ENCODE measurements around the gene THYN1.
"Not testable (repeated sequence)": the region's sequence is repeated elsewhere in the genome, so short reads cannot be mapped to it uniquely, and the experiment has no call there.

Gene THYN1

DNA sequence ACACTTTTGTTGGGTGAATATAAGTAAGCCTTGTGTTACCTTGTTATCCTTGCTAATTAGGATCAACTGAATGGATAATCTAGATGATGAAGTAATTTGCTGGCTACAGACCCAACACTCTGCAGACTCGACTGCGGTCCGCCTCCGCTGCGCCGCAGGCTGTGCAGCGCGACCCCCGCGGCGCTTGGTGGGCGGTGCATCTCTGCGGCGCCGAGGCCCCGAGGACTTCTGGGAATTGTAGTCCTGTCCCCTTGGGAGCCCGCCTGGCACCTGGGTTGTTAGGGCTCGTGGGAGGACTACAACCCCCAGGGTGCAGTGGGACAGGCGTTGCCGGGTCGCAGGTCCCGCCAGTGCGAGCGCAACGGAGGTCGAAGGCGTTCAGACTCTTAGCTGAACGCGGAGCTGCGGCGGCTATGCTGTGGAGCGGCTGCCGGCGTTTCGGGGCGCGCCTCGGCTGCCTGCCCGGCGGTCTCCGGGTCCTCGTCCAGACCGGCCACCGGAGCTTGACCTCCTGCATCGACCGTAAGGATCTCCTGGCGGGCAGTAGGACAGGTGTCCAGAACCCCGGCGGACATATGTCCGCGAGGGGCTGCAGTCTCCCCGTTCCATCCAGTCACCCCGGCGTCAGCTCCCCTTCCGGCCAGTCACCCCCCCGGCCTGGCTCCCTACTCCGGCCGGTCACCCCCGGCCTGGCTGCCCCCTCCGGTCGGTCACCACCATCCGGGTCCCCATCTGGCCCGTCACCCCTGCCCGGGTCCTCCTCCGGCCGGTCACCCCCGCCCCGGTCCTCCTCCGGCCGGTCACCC, at the start of gene THYN1, which contains the start of gene ACAD8:
TSS of gene THYN1 (minus strand) at position 165 of the 806 bp plus-strand sequence. CDS start 470 bp downstream, outside the sequence.
TSS of gene ACAD8 (plus strand) at position 381 of the 806 bp plus-strand sequence. CDS start at position 414, 33 bp downstream.
- peak; percentile 99 for DNase-seq

DNA sequence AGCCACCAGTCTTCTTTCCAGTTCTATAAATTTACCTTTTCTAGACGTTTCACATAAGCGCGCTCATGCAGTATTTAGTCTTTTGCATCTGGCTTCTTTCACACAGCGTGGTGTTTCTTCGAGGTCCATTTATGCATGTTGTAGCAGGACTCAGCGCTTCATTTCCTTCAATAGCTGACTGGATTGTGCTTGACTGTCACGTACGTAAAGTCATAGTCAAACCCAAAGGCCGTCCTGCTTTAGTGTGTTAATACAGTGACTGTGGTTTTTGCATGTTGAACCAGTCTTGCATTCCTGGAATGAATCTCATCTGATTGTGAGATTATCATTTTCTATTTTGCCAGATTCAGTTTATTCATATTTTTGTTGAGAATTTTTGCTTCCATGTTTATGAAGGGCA, 41.5 kb upstream of the THYN1 start:
- no peak for DNase-seq

DNA sequence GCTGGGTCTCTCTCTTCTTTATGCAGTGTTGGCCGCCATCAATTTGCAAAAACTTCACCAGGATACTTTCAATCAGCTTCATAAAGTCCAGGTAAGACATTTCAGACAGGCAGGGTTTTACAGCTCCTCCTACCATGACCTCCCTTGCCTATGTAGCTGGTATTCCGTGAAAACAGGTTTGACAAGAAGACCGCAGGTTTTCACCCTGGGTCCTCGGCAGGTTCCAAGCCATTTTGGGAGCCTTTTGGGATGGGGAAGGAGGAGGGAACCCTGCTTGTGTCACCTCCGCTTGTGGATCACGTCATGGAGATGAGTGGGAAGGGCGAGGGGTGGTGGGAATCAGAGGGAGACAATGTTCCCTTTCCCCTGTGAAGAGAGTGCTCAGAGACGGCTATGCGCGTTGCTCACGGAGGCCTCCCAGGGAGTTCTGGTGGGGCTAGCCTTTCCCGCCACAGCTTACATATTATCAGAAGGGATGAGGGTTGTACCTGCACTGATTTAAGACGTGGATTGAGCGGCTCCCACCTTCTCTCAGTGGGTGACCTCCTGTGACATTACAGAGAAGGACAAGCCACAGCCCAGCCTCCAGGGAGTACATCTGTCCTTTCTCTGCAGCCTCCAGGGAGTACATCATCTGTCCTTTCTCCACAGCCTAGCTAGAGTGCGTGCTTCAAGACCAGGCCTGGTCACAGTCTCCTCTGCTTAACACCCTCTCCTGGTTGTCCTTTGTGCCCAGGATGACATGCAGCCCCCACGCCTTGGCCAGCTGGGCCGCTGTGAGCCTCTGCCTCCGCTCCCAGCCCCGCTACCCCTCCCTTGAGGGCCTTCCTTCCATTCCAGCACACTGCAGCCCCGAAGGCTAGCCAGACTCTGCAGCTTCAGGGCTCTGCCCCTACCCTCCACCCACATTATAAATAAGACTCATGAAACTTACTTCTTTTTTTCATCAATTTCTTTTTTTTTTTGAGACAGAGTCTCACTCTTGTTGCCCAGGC, 40.3 kb upstream of the THYN1 start:
- DNase-seq = no peak

DNA sequence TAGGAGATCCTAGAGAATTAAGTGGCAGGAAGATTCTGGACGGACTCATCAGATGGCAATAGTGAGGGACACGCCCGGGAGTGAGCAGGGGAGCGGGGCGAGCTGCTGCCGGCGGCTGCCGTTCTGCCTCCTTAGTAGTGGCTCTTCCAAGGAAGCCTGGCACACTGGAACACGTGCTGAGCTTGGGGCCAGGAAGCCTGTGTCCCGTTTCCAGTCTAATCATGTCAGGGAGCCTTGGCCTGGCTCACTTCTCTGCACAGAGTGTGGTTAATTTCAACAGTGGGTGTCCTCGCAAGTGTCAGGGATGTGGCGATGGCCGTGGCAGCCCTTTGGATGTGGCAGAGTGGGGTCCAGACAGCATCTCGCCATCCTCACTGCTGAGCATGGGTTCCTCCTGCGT, 39.5 kb upstream of the THYN1 start:
- no peak for DNase-seq

DNA sequence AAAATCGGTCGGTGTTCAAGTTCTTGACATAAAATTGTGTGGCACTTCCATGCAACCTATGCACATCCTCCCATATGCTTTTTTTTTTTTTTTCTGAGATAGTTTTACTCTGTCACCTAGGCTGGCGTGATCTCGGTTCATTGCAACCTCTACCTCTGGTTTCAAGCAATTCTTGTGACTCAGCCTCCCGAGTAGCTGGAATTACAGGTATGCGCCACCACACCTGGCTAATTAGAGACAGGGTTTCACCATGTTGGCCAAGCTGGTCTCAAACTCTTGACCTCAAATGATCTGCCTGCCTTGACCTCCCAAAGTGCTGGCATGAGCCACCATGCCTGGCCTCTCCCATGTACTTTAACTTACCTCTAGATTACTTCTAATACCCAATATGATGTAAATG, 38.0 kb upstream of the THYN1 start:
- DNase-seq = no peak

DNA sequence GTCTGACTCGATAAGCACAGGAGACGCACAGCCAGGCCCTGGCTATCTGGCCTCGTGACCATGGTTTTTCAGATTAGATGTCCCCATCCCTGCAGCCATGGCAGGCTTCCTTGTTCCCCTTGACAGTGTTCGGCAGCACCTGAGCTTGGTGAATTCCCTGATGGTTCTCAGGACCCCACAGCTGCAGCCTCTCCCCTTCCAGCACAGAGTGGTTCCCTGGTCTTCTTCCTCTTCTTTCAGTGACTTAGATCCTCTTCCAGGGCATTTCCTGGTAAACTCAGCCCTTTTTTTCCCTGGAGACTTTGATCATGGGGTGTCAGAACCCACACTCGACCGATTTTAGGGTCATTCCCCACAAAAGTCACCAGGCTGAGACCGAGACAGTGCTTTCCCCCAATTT, 37.5 kb upstream of the THYN1 start:
- no peak for DNase-seq

DNA sequence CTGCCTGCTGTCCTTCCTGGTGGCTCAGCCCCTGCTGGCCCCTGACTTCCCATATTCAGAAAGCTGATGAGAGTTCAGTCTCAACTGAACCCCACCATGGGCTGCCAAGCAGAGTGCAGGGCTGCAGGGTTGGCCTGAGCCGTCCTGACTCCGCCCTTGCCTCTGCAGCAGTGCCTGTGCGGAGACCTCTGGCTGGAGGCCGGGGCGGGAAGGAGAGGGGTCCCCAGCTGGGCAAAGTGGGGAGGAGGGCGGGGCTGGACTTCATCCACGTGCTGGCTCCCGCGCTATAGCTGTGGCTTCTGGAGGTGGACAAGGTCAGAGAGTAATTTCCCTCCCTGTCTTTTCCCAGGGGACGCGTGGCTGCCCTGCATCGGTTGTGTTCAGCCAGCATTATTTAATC, 36.6 kb upstream of the THYN1 start:
- DNase-seq = no peak

DNA sequence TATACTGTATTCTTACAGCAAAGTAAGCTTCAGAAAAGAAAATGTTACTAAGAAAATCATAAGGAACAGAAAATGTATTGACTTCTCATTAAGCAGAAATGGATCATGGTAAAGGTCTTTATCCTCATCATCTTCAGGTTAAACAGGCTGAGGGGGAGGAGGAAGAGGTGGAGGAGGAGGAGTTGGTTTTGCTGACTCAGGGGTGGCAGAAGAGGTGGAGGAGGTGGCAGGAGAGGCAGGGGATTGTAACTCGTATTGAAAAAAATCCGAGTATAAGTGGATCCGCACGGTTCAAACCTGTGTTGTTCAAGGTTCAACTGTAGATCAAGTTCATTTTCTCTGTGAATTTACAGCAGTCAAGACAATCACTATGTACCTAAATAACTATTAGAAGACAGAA, 36.0 kb upstream of the THYN1 start:
- no peak for DNase-seq

DNA sequence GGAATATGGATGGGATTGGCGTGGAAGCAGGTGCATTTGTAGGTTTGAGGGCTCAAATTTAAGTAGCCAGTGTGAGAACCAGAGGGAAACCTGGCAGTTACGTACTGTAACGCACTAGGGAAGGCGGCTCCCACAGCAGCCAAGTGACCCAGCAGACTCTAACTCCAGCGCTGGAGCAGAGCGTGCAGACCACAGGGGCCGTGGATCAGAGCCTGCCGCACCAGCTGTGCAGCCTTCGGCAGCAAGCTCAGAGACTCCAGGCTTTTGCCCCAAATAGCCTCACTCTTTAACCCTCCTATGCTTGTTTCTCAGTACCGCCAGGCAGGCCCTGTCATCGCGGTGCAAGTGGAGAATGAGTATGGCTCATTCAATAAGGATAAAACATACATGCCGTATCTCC, 35.3 kb upstream of the THYN1 start:
- no peak for DNase-seq

DNA sequence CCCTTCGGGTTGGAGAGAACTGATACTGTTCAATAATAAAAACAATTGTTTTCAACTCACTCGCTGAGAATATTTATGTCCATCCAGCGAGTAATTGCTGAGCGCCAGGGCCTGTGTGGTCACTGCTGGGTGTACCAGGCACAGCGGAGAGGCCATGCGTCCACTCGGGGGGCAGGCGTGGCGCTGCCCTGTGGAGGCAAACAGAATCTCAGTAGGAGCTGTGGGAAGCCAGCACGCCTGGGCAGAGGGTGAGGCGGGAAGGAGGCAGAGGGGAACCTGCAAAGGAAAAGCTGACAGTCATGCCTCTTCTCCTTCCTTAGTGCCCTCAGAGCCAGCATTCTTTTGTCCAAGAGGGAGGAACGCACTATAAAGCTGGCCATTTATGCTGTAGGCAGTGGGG, 34.4 kb upstream of the THYN1 start:
- no peak for DNase-seq

DNA sequence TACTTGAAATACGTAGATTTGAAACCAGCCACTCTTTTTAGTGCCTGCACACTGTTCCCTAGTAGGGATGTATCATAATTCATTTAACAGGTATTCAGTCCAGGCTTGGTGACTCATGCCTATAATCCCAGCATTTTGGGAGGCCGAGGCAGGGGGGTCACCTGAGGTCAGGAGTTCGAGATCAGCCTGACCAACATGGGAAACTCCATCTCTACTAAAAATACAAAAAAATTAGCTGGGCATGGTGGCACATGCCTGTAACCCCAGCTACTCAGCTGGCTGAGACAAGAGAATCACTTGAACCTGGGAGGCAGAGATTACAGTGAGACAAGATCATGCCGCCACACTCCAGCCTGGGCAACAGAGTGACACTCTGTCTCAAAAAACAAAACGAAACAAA, 31.2 kb upstream of the THYN1 start:
- DNase-seq = not testable (repeated sequence)

DNA sequence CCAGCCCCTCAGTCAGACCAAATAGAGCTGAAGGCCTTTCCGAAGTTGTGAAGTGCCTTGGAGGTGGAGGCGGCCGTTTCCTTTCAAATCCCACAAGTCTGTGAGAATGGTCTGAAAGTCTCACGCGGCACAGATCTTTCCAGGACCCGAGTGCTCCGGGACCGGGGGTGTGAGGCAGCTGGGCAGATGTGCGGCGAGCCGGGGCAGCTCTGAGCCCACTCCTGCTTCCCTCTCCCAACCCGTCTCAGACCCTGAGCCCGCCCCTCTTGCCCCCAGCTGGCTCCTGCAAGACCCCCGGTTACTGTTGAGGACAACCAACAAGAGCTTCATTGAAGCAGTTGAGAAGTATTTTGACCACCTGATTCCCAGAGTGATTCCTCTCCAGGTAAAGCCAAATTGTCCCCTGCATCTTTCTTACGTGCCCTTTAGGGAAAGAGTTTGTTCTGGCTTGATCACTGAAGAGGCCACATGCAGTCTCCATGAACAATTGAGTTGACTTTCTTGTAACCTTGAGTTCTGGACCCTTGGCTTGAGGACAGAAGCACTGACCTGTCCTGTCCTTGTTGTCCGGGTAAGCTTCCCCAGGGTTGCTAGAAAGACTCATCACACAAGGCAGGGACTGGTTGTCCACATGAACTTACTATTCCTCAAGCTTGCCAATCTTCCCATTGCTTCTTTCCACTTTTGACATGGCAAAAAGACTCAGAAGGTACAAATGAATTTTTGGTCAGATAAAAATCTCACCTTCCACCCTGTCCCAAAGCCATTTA, 30.5 kb upstream of the THYN1 start:
- no peak for DNase-seq

DNA sequence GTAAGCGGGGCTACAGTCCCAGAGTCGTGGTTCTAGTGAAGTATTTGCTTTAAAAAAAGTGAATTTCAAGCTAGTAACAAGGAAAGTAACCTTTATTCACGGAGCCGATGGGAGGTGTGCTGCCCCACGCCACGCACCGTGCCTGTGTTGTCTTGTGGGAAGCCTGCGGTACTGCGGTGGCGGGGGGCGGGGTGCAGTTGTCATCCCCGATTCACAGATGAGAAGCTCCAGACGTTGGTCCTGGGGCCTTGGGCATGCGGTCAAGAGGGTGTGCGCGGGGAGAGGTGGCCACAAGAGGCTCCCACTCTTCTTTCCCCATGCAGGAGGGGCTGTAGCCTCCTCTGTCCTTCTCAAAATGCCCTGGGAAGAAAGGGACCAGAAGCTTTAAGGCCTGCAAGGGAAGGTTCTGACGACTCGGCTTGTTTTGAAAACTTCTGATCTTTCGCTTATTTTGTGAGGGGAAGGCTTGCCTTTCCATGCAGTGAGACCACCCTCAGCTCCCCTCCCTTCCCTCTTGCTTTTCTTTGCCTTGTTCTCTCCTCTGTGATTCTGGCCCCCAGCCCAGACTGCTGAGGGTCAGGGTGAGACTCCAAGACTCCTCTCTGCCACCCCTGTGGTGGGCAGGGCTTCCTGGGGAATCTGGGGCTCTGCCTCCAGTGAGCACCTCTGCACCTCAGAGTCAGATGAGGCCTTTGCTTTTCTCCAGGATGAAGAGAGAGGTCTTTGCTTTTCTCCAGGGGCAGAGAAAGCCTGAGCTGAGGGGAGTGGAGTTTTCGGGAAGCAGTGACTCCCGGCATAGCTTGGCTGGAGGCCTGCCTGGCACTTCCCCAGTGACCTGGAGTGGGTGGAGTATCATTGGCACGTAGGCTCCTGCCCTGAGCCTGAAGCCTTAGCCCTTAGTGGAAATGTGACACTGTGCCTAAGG, 29.2 kb upstream of the THYN1 start:
- DNase-seq = no peak

DNA sequence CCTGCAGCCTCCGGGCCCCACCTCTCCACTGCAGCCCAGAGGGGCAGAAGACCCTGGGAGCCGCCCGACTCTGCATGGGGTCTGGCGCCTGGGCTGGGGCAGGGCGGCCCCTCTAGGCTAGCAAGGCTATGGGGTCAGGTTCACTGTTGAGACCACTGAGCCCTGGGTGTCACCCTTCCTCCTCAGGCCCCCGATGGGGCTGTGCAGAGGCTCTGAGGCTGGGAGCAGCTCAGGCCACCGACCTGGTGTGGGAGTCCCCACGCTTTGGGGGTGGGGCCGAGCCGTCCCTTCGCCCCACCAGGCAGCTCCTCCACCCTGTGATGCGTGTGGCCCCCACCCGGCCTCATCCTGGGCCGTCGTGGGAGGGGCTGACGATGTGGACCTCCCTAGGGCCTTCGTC, 28.5 kb upstream of the THYN1 start:
- DNase-seq = not testable (repeated sequence)

DNA sequence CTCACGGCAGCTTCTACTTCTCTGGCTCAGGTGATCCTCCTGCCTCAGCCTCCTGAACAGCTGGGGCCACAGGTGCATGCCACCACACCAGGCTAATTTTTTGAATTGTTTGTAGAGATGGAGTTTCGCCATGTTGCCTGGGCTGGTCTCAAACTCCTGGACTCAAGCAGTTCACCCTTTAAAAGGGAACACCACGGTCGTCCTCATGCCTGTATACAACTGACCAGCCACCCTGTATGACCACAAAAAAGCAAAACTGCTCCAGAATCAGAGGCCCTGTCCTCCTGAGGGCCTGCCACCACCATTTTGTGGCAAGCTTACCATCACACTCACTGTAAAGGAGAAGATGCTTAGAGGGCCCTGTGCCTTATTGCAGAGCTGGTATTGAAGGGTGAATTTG, 25.2 kb upstream of the THYN1 start:
- no peak for DNase-seq

DNA sequence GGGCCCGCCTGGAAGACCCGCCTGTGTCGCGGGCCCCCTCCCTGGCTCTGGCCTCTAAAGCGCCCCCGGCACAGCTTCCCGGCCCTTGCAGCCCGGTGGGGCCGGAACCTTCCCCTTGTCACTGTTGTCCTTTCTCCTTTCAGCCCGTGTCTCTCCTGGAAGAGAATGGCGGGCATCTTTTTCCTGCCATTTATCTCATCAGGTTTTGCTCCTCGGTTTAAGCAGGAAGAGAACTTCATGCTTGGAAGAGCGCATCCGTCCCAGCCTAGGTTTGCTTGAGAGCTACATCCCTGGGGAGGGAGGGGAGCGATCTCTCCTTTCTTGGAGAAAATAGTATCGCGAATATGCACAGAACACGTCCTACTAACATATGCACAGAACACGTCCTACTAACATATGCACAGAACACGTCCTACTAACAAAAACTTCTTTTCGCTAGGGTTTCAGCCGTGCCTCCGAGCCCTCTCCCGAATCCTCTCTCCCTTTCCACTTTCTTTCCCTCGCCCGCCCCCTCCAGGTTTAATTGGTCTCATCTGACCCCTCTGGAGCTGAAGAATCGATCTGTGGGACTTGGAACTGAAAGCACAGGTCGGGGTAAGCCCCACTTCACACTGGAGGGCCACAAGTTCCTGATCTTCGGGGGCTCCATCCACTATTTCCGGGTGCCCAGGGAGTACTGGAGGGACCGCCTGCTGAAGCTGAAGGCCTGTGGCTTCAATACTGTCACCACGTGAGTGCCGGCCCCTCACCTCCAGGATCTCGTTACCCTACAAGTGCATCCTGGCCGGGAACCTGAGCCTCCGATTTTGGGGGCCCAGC, 24.2 kb upstream of the THYN1 start:
- no peak for DNase-seq

DNA sequence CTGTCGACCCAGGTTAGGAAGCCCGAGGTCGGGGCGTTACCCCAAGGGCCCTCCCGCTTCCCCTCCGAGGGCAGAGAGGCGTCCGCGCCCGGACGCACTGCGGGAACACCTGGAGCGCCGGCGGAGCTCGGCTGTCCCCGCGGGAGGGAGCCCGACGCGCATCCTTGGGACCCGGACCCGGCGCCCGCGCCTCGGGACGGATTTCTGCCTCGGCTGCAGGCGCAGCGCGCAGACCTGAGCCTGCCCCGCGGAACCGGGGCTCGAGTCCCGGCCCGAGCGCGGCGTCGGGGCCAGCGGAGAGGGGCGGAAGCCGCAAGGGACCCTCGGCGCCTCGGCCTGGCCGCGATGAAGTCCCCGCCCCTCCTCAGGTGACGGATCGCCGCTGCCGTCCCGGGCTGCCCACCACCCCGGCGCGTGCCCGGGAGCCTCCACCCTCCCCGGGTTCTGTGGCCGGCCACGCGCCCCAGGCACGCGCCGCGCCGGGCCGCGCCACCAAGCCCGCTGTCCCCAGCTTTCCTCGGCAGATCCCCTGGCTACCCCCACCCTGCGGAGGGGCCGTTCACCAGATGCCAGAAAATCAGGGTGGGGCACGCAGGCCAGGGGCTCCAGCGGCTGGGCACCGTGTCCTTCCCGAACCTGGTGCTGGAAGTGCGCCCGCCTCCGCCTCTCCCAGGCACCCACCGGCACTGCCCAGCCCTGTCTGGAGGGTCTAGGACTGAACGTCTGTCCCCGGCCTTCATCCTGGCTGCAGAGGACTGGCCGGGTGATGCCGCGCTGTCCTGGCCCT, 23.4 kb upstream of the THYN1 start:
- DNase-seq = no peak

DNA sequence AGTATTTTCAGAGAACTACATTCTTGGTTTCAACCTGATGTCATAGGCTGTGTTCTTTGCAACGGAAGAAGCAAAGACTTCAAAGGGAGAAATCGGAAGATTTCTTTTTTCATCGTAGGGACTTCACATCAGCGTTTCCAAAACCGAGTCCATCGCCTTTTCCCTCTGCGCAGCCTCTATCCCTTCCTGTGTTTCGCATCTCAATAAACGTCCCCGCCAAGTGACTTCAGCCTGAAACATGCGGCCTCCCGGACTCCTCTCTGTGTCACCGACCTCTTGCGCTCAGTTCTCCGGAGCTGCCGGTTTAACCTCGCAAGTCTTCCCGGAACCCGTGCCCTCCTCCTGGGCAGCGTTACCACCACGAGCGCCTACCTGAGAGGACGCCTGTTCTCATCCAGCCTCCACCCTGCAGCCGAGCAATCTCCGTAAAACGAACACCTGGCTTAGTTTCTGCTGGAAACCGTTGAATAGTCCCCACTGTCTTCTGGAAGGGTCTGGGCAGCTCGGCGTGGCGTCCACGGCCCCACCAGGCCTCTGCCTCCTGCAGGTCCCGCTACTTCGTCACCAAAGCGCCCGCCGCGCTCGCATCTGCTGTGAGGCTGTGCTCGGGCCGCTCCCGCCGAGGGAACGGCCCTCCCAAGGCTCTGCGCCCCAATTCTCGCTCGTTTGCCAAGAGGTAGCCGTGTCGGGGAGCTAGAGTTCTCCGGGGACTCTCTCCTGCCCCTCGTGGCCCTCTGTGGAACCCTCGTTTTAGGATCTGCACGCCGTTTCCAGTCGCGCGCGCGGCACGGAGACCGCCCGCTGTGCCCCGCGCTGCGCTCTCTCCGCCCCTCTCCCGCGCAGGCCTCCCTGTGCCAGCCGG, 22.6 kb upstream of the THYN1 start, which contains the start of gene GLB1L3:
TSS of gene GLB1L3 (plus strand) at position 846 of the 862 bp plus-strand sequence. CDS start 362 bp downstream, outside the sequence.
- peak; percentile 72 for DNase-seq

DNA sequence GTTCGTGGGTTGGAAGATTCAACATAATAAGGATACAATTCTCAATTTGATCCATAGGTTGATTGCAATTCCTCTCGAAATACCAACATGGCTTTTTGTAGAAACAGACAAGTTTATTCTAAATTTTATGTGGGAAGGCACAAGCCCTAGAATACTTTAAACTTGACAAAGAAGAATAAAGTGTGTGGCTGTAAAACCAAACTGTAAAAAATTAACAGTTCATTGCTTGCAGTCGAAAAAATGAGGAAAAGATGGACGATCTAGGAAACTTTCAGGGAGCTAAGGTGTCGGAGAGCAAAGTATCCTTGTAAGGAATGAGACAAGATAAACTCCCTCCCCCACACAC, 22.0 kb upstream of the THYN1 start:
- no peak for DNase-seq
